SIG-M5 (cell line): ENCODE results near the gene LYSMD4.

Source experiments
- DNase-seq: peaks from one replicate; lab custom pipeline; 2025; lab: John Stamatoyannopoulos, UW

LYSMD4 gene

GRCh38 chr15:99731336-99732123 lies 1.7 kb downstream of the LYSMD4 start:
- no peak for DNase-seq

- no peak for DNase-seq
Measured at GRCh38 chr15:99729920-99730319, 3.3 kb downstream of the LYSMD4 start.

- no peak for DNase-seq
Measured at GRCh38 chr15:99729327-99729726, 3.9 kb downstream of the LYSMD4 start.

GRCh38 chr15:99728916-99729315 lies 4.3 kb downstream of the LYSMD4 start:
- DNase-seq, result no peak

GRCh38 chr15:99727733-99728132 lies 5.5 kb downstream of the LYSMD4 start:
- DNase-seq, result no peak

GRCh38 chr15:99727330-99727729 lies 5.9 kb downstream of the LYSMD4 start:
- no peak for DNase-seq

GRCh38 chr15:99726333-99726732 lies 6.9 kb downstream of the LYSMD4 start:
- DNase-seq, result no peak

GRCh38 chr15:99722406-99722805 lies 10.8 kb downstream of the LYSMD4 start:
- DNase-seq, result no peak

- no peak for DNase-seq
Measured at GRCh38 chr15:99721896-99722295, 11.3 kb downstream of the LYSMD4 start.

- DNase-seq, result no peak
Measured at GRCh38 chr15:99721104-99721778, 12.0 kb downstream of the LYSMD4 start.

GRCh38 chr15:99720533-99720932 lies 12.7 kb downstream of the LYSMD4 start:
- DNase-seq, result no peak

GRCh38 chr15:99719096-99719541 lies 14.1 kb downstream of the LYSMD4 start:
- DNase-seq, result no peak

- DNase-seq, result no peak
Measured at GRCh38 chr15:99718421-99718820, 14.8 kb downstream of the LYSMD4 start.

GRCh38 chr15:99717161-99718009 lies 15.9 kb downstream of the LYSMD4 start:
- no peak for DNase-seq

GRCh38 chr15:99716540-99717095 lies 16.6 kb downstream of the LYSMD4 start:
- no peak for DNase-seq

- DNase-seq, result no peak
Measured at GRCh38 chr15:99712415-99712814, 20.8 kb downstream of the LYSMD4 start.

- no peak for DNase-seq
Measured at GRCh38 chr15:99711625-99712024, 21.6 kb downstream of the LYSMD4 start.

- no peak for DNase-seq
Measured at GRCh38 chr15:99709243-99709986, 23.8 kb downstream of the LYSMD4 start.

GRCh38 chr15:99708563-99708962 lies 24.7 kb downstream of the LYSMD4 start:
- no peak for DNase-seq

- DNase-seq, result no peak
Measured at GRCh38 chr15:99707473-99708270, 25.6 kb downstream of the LYSMD4 start.
